Measurements from ENCODE around the gene GFRAL. TPM values are rescaled to one million over a fixed set of nuclear protein-coding genes. Genes with fewer than 3 reads are reported as not detected.

The GFRAL gene
- total RNA-seq, 3 donors from 2014 or later = not detected

GRCh38 chr6:55377150-55377549 lies 49.9 kb downstream of the GFRAL start:
- ATAC-seq = no peak
- intact Hi-C loops (cut with DNase I, micrococcal nuclease) = no loop called here

GRCh38 chr6:55379471-55379870 lies 52.2 kb downstream of the GFRAL start:
- no peak for TF ChIP-seq CTCF (IDR thresholded peaks at IDR 0.05)
- ATAC-seq (no peak), DNase-seq (no peak)
- no peaks in the 10 kb centered on the region for H3K9me3 ChIP-seq
- no peaks in the 10 kb centered on the region for H3K4me1 ChIP-seq (ENCODE audit: low read depth)
- H3K4me3 ChIP-seq = no peak overlapping the region
- H3K36me3 ChIP-seq (ENCODE audit: low read depth) = no peaks in the 10 kb centered on the region
- intact Hi-C loops (cut with DNase I, micrococcal nuclease) = no loop called here

More at GRCh38 chr6:55377150-55377549, 49.9 kb downstream of the GFRAL start:
- no peaks in the 10 kb centered on the region for H3K4me1 ChIP-seq (ENCODE audit: low read depth)
- H3K9me3 ChIP-seq = no peaks in the 10 kb centered on the region
- no peak for DNase-seq
- TF ChIP-seq CTCF (IDR thresholded peaks at IDR 0.05) = no peak
- H3K36me3 ChIP-seq (ENCODE audit: low read depth) = no peaks in the 10 kb centered on the region
- H3K4me3 ChIP-seq = no peak overlapping the region

GRCh38 chr6:55379895-55380294 lies 52.6 kb downstream of the GFRAL start:
- ATAC-seq = no peak
- no peaks in the 10 kb centered on the region for H3K4me1 ChIP-seq (ENCODE audit: low read depth)
- TF ChIP-seq CTCF (IDR thresholded peaks at IDR 0.05) = no peak
- no peaks in the 10 kb centered on the region for H3K9me3 ChIP-seq
- no peaks in the 10 kb centered on the region for H3K36me3 ChIP-seq (ENCODE audit: low read depth)
- no peak for DNase-seq
- intact Hi-C loops (cut with DNase I, micrococcal nuclease) = no loop called here
- H3K4me3 ChIP-seq = no peak overlapping the region

GRCh38 chr6:55388211-55388610 lies 60.9 kb downstream of the GFRAL start:
- Histone ChIP-seq H3K36me3 (ENCODE audit: low read depth) (no peaks in the 10 kb centered on the region), H3K4me1 (ENCODE audit: low read depth) (no peaks in the 10 kb centered on the region), H3K9me3 (no peaks in the 10 kb centered on the region), H3K4me3 (no peak overlapping the region)
- intact Hi-C loops (cut with DNase I, micrococcal nuclease) = no loop called here
- DNase-seq = no peak
- no peak for TF ChIP-seq CTCF (IDR thresholded peaks at IDR 0.05)
- no peak for ATAC-seq

- intact Hi-C loops (cut with DNase I, micrococcal nuclease) = no loop called here
- no peaks in the 10 kb centered on the region for H3K9me3 ChIP-seq
Observed at GRCh38 chr6:55395871-55396270, 68.6 kb downstream of the GFRAL start.

More at GRCh38 chr6:55395871-55396270, 68.6 kb downstream of the GFRAL start:
- Histone ChIP-seq H3K4me1 (ENCODE audit: low read depth) (no peaks in the 10 kb centered on the region), H3K36me3 (ENCODE audit: low read depth) (no peaks in the 10 kb centered on the region), H3K4me3 (no peak overlapping the region)
- no peak for TF ChIP-seq CTCF (IDR thresholded peaks at IDR 0.05)
- ATAC-seq = no peak
- no peak for DNase-seq

Measured in mucosa of descending colon (tissue), 3 donors.